Measurements from ENCODE around the gene MAD1L1. TPM values are rescaled to one million over a fixed set of nuclear protein-coding genes. Genes with fewer than 3 reads are reported as not detected.

Gene MAD1L1
- total and polyA plus RNA-seq, 7 donors: 11.7 to 17.5 (median 15.6) TPM

GRCh38 chr7:2003451-2003930, 229.3 kb downstream of the MAD1L1 start:
- H3K27me3 ChIP-seq (ENCODE audit: insufficient read depth in 3 of 3, low read length in 2 of 3): no peaks in the 10 kb centered on the region
- intact Hi-C loops (cut with DNase I): no loop called here

GRCh38 chr7:2002561-2003450, 229.9 kb downstream of the MAD1L1 start:
- 89 to 93% (median 92%) methylated on average over 21 of the region's 21 CpGs for WGBS, 3 donors
- H3K27me3 ChIP-seq (ENCODE audit: insufficient read depth in 3 of 3, low read length in 2 of 3): no peaks in the 10 kb centered on the region
- ATAC-seq (no peak), DNase-seq (peak; percentile 8 to 41)
- H3K4me1 ChIP-seq: no peaks in the 10 kb centered on the region
- intact Hi-C loops (cut with DNase I): no loop called here
- H3K27ac ChIP-seq: no peak overlapping the region
- TF ChIP-seq CTCF (IDR thresholded peaks at IDR 0.05): no peak
- H3K4me3 ChIP-seq: no peak overlapping the region
- H3K36me3 ChIP-seq (ENCODE audit: insufficient read depth in 1 of 2, low read depth in 1 of 2): no peaks in the 10 kb centered on the region
- no peaks in the 10 kb centered on the region for H3K9me3 ChIP-seq

More at GRCh38 chr7:2003451-2003930, 229.3 kb downstream of the MAD1L1 start:
- 95 to 99% (median 98%) methylated on average over 9 to 10 of the region's 10 CpGs for WGBS, 3 donors
- ATAC-seq: no peak
- Histone ChIP-seq H3K4me1 (peaks cover 5% of the 10 kb centered on the region), H3K4me3 (no peak overlapping the region), H3K27ac (no peak overlapping the region), H3K36me3 (ENCODE audit: insufficient read depth in 1 of 2, low read depth in 1 of 2) (no peaks in the 10 kb centered on the region), H3K9me3 (no peaks in the 10 kb centered on the region)
- peak; percentile 5 to 43 for DNase-seq
- no peak for TF ChIP-seq CTCF (IDR thresholded peaks at IDR 0.05)

- WGBS, 3 donors: 82 to 87% (median 84%) methylated on average over 32 to 33 of the region's 33 CpGs
- TF ChIP-seq CTCF (IDR thresholded peaks at IDR 0.05): no peak
- Histone ChIP-seq H3K27ac (no peak overlapping the region), H3K9me3 (no peaks in the 10 kb centered on the region), H3K4me1 (no peaks in the 10 kb centered on the region), H3K4me3 (no peak overlapping the region), H3K27me3 (ENCODE audit: insufficient read depth in 3 of 3, low read length in 2 of 3) (no peaks in the 10 kb centered on the region), H3K36me3 (ENCODE audit: insufficient read depth in 1 of 2, low read depth in 1 of 2) (no peaks in the 10 kb centered on the region)
- ATAC-seq: no peak
- peak; percentile 9 to 39 for DNase-seq
- intact Hi-C loops (cut with DNase I): no loop called here
Observed at GRCh38 chr7:2001601-2002442, 230.9 kb downstream of the MAD1L1 start.

GRCh38 chr7:2000746-2001321, 231.9 kb downstream of the MAD1L1 start:
- Histone ChIP-seq H3K27ac (no peak overlapping the region), H3K36me3 (ENCODE audit: insufficient read depth in 1 of 2, low read depth in 1 of 2) (no peaks in the 10 kb centered on the region), H3K4me3 (no peak overlapping the region), H3K27me3 (ENCODE audit: insufficient read depth in 3 of 3, low read length in 2 of 3) (no peaks in the 10 kb centered on the region), H3K4me1 (no peaks in the 10 kb centered on the region), H3K9me3 (no peaks in the 10 kb centered on the region)
- DNase-seq: peak; percentile 18 to 46
- WGBS, 3 donors: 80 to 84% (median 82%) methylated on average over 22 to 25 of the region's 25 CpGs
- TF ChIP-seq CTCF (IDR thresholded peaks at IDR 0.05): no peak
- intact Hi-C loops (cut with DNase I): no loop called here
- ATAC-seq: no peak
